Measurements from ENCODE around the gene EIF4H. TPM values are rescaled to one million over a fixed set of nuclear protein-coding genes. Genes with fewer than 3 reads are reported as not detected.
"Not testable (repeated sequence)": the region's sequence is repeated elsewhere in the genome, so short reads cannot be mapped to it uniquely, and the experiment has no call there.

Gene EIF4H
- total RNA-seq, 1 experiment from 2014 or later, result 339 TPM

- H3K4me2 ChIP-seq (ENCODE audit: low read length), result no peak overlapping the region
- no peaks in the 10 kb centered on the region for H3K36me3 ChIP-seq (ENCODE audit: low read depth, low read length)
- no TSS peak for BruUV-seq (replicated peaks)
- DNase-seq (no peak), ATAC-seq (no peak)
- H3K4me3 ChIP-seq (ENCODE audit: low read length), result no peak overlapping the region
- H3K79me2 ChIP-seq (ENCODE audit: low read length), result no peaks in the 10 kb centered on the region
- no peak overlapping the region for H3K27ac ChIP-seq (ENCODE audit: low read length)
- CTCF ChIA-PET, result interaction anchor here (0.7 kb wide), 1 partner anchor 29 kb away, joined by 4 read pairs; no protein-coding TSS in a partner anchor
- no peak overlapping the region for H3K9ac ChIP-seq (ENCODE audit: low read length)
- POLR2A ChIA-PET (ENCODE audit: unreplicated experiment), result no interaction called here
- H3K27me3 ChIP-seq (ENCODE audit: low read length), result no peaks in the 10 kb centered on the region
- no peaks in the 10 kb centered on the region for H3F3A ChIP-seq (ENCODE audit: low read length, unreplicated experiment)
- intact Hi-C loops (cut with micrococcal nuclease), result loop anchor here (1.0 to 10.0 kb wide), 4 partner anchors 111 to 337 kb away; no protein-coding TSS in a partner anchor
- no peaks in the 10 kb centered on the region for H4K20me1 ChIP-seq (ENCODE audit: low read length)
- H3K4me1 ChIP-seq (ENCODE audit: insufficient read depth, low read length), result peaks cover 6% of the 10 kb centered on the region
- TF ChIP-seq EZH2phosphoT487 (IDR thresholded peaks at IDR 0.05; ENCODE audit: borderline replicate concordance, low read length), result no peak
- no peak for TF ChIP-seq EZH2 (IDR thresholded peaks at IDR 0.05; ENCODE audit: low read length, unreplicated experiment)
- no peaks in the 10 kb centered on the region for H3K9me3 ChIP-seq (ENCODE audit: low read length)
- H2AFZ ChIP-seq (ENCODE audit: low read length), result no peak overlapping the region
- H3K9me2 ChIP-seq (replicated peaks; ENCODE audit: low read length), result no peaks in the 10 kb centered on the region
Measured at GRCh38 chr7:74203956-74204618, 29.9 kb downstream of the EIF4H start.

DNA sequence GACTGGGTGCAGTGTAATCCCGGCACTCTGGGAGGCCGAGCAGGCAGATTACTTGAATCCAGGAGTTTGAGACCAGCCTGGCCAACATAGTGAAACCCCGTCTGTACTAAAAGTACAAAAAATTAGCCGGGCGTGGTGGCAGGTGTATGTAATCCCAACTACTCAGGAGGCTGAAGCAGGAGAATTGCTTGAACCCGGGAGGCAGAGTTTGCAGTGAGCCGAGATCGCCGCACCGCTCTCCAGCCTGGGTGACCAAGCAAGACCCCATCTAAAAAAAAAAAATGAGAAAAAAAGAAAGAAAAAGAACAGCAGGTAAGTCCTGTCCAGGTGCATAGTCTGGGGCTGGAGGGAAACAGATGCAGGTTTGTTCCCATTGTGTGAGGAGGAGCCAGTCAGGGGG, 31.9 kb downstream of the EIF4H start:
- H4K20me1 ChIP-seq (ENCODE audit: low read length); DNase-seq; H3K27me3 ChIP-seq (ENCODE audit: low read length); H3F3A ChIP-seq (ENCODE audit: low read length, unreplicated experiment); H3K36me3 ChIP-seq (ENCODE audit: low read depth, low read length); BruUV-seq (replicated peaks); H3K27ac ChIP-seq (ENCODE audit: low read length); H3K4me3 ChIP-seq (ENCODE audit: low read length); H3K9me3 ChIP-seq (ENCODE audit: low read length); H3K9ac ChIP-seq (ENCODE audit: low read length); H3K9me2 ChIP-seq (replicated peaks; ENCODE audit: low read length); H3K79me2 ChIP-seq (ENCODE audit: low read length); ATAC-seq: not testable (repeated sequence)
- Histone ChIP-seq H2AFZ (ENCODE audit: low read length) (0 out of 2 replicates have a peak overlapping the region, but pooled peaks have one; percentile 44), H3K4me2 (ENCODE audit: low read length) (peak overlapping the region; percentile 68), H3K4me1 (ENCODE audit: insufficient read depth, low read length) (peaks cover 13% of the 10 kb centered on the region)
- ChIA-PET CTCF (interaction anchor here (0.5 to 2.6 kb wide), 19 partner anchors 15 to 469 kb away, joined by 3 to 30 read pairs (median 4); no protein-coding TSS in a partner anchor), POLR2A (ENCODE audit: unreplicated experiment) (interaction anchor here (0.7 kb wide), 1 partner anchor 28 kb away, joined by 3 read pairs; no protein-coding TSS in a partner anchor)
- intact Hi-C loops (cut with micrococcal nuclease), result loop anchor here (1.0 to 10.0 kb wide), 5 partner anchors 46 to 195 kb away; partner anchors contain the start of gene RFC2

DNA sequence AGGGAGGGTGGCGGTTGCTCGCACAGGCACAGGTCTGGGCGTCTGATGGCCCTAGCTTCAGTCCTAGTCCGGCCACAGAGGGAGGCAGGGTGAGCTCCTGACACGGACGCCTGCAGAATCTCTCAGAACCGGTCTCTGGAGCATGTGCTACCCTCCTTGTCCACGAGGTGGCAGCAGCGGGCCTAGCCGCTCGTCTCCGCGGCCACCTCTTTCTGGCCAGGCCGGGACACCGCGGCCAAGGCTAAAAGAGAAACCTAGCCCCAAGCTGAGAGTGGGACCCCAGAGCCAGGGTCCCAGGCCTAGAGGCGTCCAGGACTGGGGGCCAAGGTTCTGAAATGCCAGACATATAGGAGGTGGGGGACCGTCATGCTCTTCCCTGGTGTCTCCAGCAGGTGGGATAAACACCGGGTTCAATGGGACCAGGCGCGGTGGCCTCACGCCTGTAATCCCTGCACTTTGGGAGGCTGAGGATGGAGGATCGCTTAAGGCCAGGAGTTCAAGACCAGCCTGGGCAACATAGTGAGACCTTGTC, 32.5 kb downstream of the EIF4H start:
- ChIA-PET CTCF (interaction anchor here (0.5 to 2.6 kb wide), 22 partner anchors 14 to 468 kb away, joined by 3 to 30 read pairs (median 4); no protein-coding TSS in a partner anchor), POLR2A (ENCODE audit: unreplicated experiment) (no interaction called here)
- H3K9ac ChIP-seq (ENCODE audit: low read length), result no peak overlapping the region
- no peaks in the 10 kb centered on the region for H4K20me1 ChIP-seq (ENCODE audit: low read length)
- DNase-seq (peak; percentile 87), ATAC-seq (peak; percentile 52)
- TF ChIP-seq EZH2 (IDR thresholded peaks at IDR 0.05; ENCODE audit: low read length, unreplicated experiment) (no peak), EZH2phosphoT487 (IDR thresholded peaks at IDR 0.05; ENCODE audit: borderline replicate concordance, low read length) (no peak)
- TF ChIP-seq, protein P1, sequence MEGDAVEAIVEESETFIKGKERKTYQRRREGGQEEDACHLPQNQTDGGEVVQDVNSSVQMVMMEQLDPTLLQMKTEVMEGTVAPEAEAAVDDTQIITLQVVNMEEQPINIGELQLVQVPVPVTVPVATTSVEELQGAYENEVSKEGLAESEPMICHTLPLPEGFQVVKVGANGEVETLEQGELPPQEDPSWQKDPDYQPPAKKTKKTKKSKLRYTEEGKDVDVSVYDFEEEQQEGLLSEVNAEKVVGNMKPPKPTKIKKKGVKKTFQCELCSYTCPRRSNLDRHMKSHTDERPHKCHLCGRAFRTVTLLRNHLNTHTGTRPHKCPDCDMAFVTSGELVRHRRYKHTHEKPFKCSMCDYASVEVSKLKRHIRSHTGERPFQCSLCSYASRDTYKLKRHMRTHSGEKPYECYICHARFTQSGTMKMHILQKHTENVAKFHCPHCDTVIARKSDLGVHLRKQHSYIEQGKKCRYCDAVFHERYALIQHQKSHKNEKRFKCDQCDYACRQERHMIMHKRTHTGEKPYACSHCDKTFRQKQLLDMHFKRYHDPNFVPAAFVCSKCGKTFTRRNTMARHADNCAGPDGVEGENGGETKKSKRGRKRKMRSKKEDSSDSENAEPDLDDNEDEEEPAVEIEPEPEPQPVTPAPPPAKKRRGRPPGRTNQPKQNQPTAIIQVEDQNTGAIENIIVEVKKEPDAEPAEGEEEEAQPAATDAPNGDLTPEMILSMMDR (conservative IDR thresholded peaks at IDR 0.05; ENCODE audit: low read depth, low read length), result peak; percentile 92
- H3K9me2 ChIP-seq (replicated peaks; ENCODE audit: low read length), result no peaks in the 10 kb centered on the region
- no peaks in the 10 kb centered on the region for H3K79me2 ChIP-seq (ENCODE audit: low read length)
- no peaks in the 10 kb centered on the region for H3K36me3 ChIP-seq (ENCODE audit: low read depth, low read length)
- H3K4me1 ChIP-seq (ENCODE audit: insufficient read depth, low read length), result peaks cover 13% of the 10 kb centered on the region
- intact Hi-C loops (cut with micrococcal nuclease), result loop anchor here (1.0 to 10.0 kb wide), 5 partner anchors 46 to 195 kb away; partner anchors contain the start of gene RFC2
- H3K27me3 ChIP-seq (ENCODE audit: low read length), result no peaks in the 10 kb centered on the region
- peak overlapping the region; percentile 23; the same call in 1 of the 2 replicates for H3K4me3 ChIP-seq (ENCODE audit: low read length)
- no TSS peak for BruUV-seq (replicated peaks)
- peak overlapping the region; percentile 44 for H2AFZ ChIP-seq (ENCODE audit: low read length)
- no peaks in the 10 kb centered on the region for H3K9me3 ChIP-seq (ENCODE audit: low read length)
- H3F3A ChIP-seq (ENCODE audit: low read length, unreplicated experiment), result no peaks in the 10 kb centered on the region
- no peak overlapping the region for H3K27ac ChIP-seq (ENCODE audit: low read length)
- peak overlapping the region; percentile 68 for H3K4me2 ChIP-seq (ENCODE audit: low read length)

Measured in PC-3 (cell line).